ENCODE measurements around the gene DNM3. TPM values are rescaled to one million over a fixed set of nuclear protein-coding genes. Genes with fewer than 3 reads are reported as not detected.

DNM3 gene
- total RNA-seq, 1 experiment from 2014 or later: 2.7 TPM

- H2BK15ac ChIP-seq (ENCODE audit: low read depth, low read length): no peak overlapping the region
- H3K27me3 Mint-ChIP-seq (ENCODE audit: low read depth): no peaks in the 10 kb centered on the region
- H4K8ac ChIP-seq (replicated peaks; ENCODE audit: insufficient read length, low read depth, low read length): no peak overlapping the region
- H2BK5ac ChIP-seq (ENCODE audit: insufficient read length, low read length): no peak overlapping the region
- H3K18ac ChIP-seq (ENCODE audit: insufficient read length, low read depth, low read length): no peak overlapping the region
- no peak overlapping the region for H3K14ac ChIP-seq (ENCODE audit: insufficient read depth, low read length)
- H3K27ac Mint-ChIP-seq: no peak overlapping the region
- H3K4ac ChIP-seq (ENCODE audit: low read depth, low read length): no peak overlapping the region
- no peak overlapping the region for H3K27ac ChIP-seq (ENCODE audit: insufficient read length, low read depth, low read length)
- no peaks in the 10 kb centered on the region for H3K4me1 ChIP-seq (ENCODE audit: insufficient read depth, low read length)
- H3K36me3 Mint-ChIP-seq (ENCODE audit: insufficient read depth in 1 of 3, low read depth in 3 of 3): no peaks in the 10 kb centered on the region; a peak in 1 of 7 replicates
- WGBS (ENCODE audit: extremely low coverage, insufficient read length, low lambda C conversion rate): no CpG with 5 or more reads among the region's 4 CpGs
- no peak overlapping the region for H3K9ac ChIP-seq (ENCODE audit: extremely low read depth, insufficient read length, low read length)
- no peak overlapping the region for H2AK5ac ChIP-seq (ENCODE audit: insufficient read length, low read length)
- no peaks in the 10 kb centered on the region for H3K79me2 ChIP-seq (ENCODE audit: insufficient read depth, low read length)
- H3T11ph ChIP-seq (ENCODE audit: low read length): no peak overlapping the region
- H3K23ac ChIP-seq (ENCODE audit: insufficient read length, low read depth, low read length): no peak overlapping the region
- H2AFZ ChIP-seq (ENCODE audit: low read length): no peak overlapping the region
- H4K91ac ChIP-seq (ENCODE audit: insufficient read length, low read depth, low read length): no peak overlapping the region
- no peak overlapping the region for H2BK20ac ChIP-seq (ENCODE audit: low read depth, low read length, poor library complexity, severe bottlenecking)
- H3K27me3 ChIP-seq (ENCODE audit: insufficient read depth, low read length): no peaks in the 10 kb centered on the region
- no peak for TF ChIP-seq CTCF (conservative IDR thresholded peaks at IDR 0.05)
- DNase-seq: no peak
- H3K56ac ChIP-seq (ENCODE audit: insufficient read length, low read depth, low read length): no peak overlapping the region
- no peaks in the 10 kb centered on the region for H3K23me2 ChIP-seq (ENCODE audit: insufficient read length, low read depth, low read length, poor library complexity, severe bottlenecking)
- H2BK12ac ChIP-seq (ENCODE audit: insufficient read length, low read depth, low read length): no peak overlapping the region
- no peak overlapping the region for H3K4me2 ChIP-seq (ENCODE audit: insufficient read depth, insufficient read length, low read length)
- peaks cover 25 to 31% of the 10 kb centered on the region in 2 experiments for H3K4me1 Mint-ChIP-seq
- H3K4me3 Mint-ChIP-seq: no peak overlapping the region
- H3K9me3 Mint-ChIP-seq: no peaks in the 10 kb centered on the region
- H2BK120ac ChIP-seq (ENCODE audit: low read depth, low read length, poor library complexity, severe bottlenecking): no peak overlapping the region
- no peaks in the 10 kb centered on the region for H3K9me3 ChIP-seq (ENCODE audit: control insufficient read depth, low read depth, low read length)
- no peak overlapping the region for H4K5ac ChIP-seq (ENCODE audit: insufficient read length, low read depth, low read length)
- H3K79me1 ChIP-seq (ENCODE audit: insufficient read depth, low read depth, low read length, poor library complexity, severe bottlenecking): no peaks in the 10 kb centered on the region
- H4K20me1 ChIP-seq (ENCODE audit: control insufficient read depth, insufficient read depth, insufficient read length): no peaks in the 10 kb centered on the region
Observed at GRCh38 chr1:172273647-172274396, 432.5 kb downstream of the DNM3 start.
